Testis (tissue), 2 donors: ENCODE measurements around the gene BCL11B.

Experiments
- POLR2A ChIP-seq: fragments of 450-650 bp; IDR thresholded peaks from one replicate; pipeline ENCODE4 v1.6.1; 2017; ENCODE audit warnings: antibody characterized with exemption, mild to moderate bottlenecking, moderate library complexity
- TF ChIP-seq, protein P1 (sequence below), 3 experiments: fragments of 450-650 bp in 2 of 3; fragments of 200-600 bp in 1 of 3; sonication (generic) in 1 of 3; IDR thresholded peaks; one replicate each; pipeline ENCODE4 v1.5.1; 2016 to 2019; ENCODE audit warnings: antibody characterized with exemption in 3 of 3, mild to moderate bottlenecking in 2 of 3, moderate library complexity in 1 of 3

DNA sequence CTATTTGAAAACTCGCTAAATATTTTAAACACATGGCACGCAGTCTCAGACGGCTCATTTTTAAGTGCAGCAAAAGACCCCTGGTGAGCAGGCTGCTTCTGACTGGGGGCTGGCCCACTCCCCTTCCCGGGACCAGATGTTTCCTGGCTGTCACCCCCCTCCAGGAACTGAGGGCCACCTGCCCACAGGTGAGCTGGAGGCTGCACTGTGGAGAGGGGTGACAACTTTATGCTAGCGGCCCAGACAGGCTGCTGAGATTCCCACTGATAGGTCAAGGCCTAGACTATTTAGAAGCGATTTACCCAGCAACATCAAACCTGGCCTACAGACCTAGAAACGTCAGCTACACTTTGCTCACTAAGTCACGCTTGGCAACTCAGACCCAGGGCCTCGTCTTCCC lies 92.1 kb downstream of the BCL11B start:
- no peak for TF ChIP-seq POLR2A
- TF ChIP-seq, protein P1, sequence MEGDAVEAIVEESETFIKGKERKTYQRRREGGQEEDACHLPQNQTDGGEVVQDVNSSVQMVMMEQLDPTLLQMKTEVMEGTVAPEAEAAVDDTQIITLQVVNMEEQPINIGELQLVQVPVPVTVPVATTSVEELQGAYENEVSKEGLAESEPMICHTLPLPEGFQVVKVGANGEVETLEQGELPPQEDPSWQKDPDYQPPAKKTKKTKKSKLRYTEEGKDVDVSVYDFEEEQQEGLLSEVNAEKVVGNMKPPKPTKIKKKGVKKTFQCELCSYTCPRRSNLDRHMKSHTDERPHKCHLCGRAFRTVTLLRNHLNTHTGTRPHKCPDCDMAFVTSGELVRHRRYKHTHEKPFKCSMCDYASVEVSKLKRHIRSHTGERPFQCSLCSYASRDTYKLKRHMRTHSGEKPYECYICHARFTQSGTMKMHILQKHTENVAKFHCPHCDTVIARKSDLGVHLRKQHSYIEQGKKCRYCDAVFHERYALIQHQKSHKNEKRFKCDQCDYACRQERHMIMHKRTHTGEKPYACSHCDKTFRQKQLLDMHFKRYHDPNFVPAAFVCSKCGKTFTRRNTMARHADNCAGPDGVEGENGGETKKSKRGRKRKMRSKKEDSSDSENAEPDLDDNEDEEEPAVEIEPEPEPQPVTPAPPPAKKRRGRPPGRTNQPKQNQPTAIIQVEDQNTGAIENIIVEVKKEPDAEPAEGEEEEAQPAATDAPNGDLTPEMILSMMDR (IDR thresholded peaks at IDR 0.05): no peak
